ENCODE data around the gene AGK.
A peak's percentile ranks its signal among the peaks of the same experiment; 100 is the strongest.

AGK gene

GRCh38 chr7:141652691-141653090 is 101.5 kb downstream of the AGK start:
- H3K9me3 ChIP-seq (ENCODE audit: insufficient read depth, low read length), result no peaks in the 10 kb centered on the region
- no peaks in the 10 kb centered on the region for H3K27me3 ChIP-seq (ENCODE audit: low read length)
- H3K9ac ChIP-seq (ENCODE audit: low read length), result no peak overlapping the region
- TF ChIP-seq EZH2phosphoT487 (conservative IDR thresholded peaks at IDR 0.05; ENCODE audit: low read length) (no peak), CTCF (IDR thresholded peaks at IDR 0.05; ENCODE audit: insufficient read depth, low read length, poor library complexity, severe bottlenecking) (no peak)
- H4K20me1 ChIP-seq (ENCODE audit: low read depth, low read length), result no peaks in the 10 kb centered on the region
- H2AFZ ChIP-seq (ENCODE audit: low read depth, low read length, severe bottlenecking), result no peak overlapping the region
- no peak overlapping the region for H3K4me3 ChIP-seq (ENCODE audit: insufficient read depth, low read length, poor library complexity, severe bottlenecking)
- no peaks in the 10 kb centered on the region for H3F3A ChIP-seq (ENCODE audit: insufficient read depth)
- H3K4me2 ChIP-seq (ENCODE audit: low read depth, low read length, poor library complexity, severe bottlenecking), result no peak overlapping the region
- H3K79me2 ChIP-seq (ENCODE audit: insufficient read depth, low read length), result no peaks in the 10 kb centered on the region
- no peaks in the 10 kb centered on the region for H3K36me3 ChIP-seq (ENCODE audit: low read length)
- no peaks in the 10 kb centered on the region for H3K9me2 ChIP-seq (replicated peaks; ENCODE audit: insufficient read depth, low read length)
- H3K27ac ChIP-seq (ENCODE audit: low read depth, low read length), result no peak overlapping the region

- H3F3A ChIP-seq (ENCODE audit: insufficient read depth), result no peaks in the 10 kb centered on the region
- H3K27ac ChIP-seq (ENCODE audit: low read depth, low read length), result no peak overlapping the region
- no peaks in the 10 kb centered on the region for H3K9me3 ChIP-seq (ENCODE audit: insufficient read depth, low read length)
- no peaks in the 10 kb centered on the region for H3K79me2 ChIP-seq (ENCODE audit: insufficient read depth, low read length)
- H3K4me2 ChIP-seq (ENCODE audit: low read depth, low read length, poor library complexity, severe bottlenecking), result no peak overlapping the region
- H3K9me2 ChIP-seq (replicated peaks; ENCODE audit: insufficient read depth, low read length), result no peaks in the 10 kb centered on the region
- no peak for TF ChIP-seq EZH2phosphoT487 (conservative IDR thresholded peaks at IDR 0.05; ENCODE audit: low read length)
- TF ChIP-seq CTCF (IDR thresholded peaks at IDR 0.05; ENCODE audit: insufficient read depth, low read length, poor library complexity, severe bottlenecking), result peak; percentile 43
- no peaks in the 10 kb centered on the region for H4K20me1 ChIP-seq (ENCODE audit: low read depth, low read length)
- no peaks in the 10 kb centered on the region for H3K36me3 ChIP-seq (ENCODE audit: low read length)
- no peak overlapping the region for H3K9ac ChIP-seq (ENCODE audit: low read length)
- no peak overlapping the region for H2AFZ ChIP-seq (ENCODE audit: low read depth, low read length, severe bottlenecking)
- no peak overlapping the region for H3K4me3 ChIP-seq (ENCODE audit: insufficient read depth, low read length, poor library complexity, severe bottlenecking)
- no peaks in the 10 kb centered on the region for H3K27me3 ChIP-seq (ENCODE audit: low read length)
These were observed 103.3 kb downstream of the AGK start for GRCh38 chr7:141654551-141654950.

- H3K9ac ChIP-seq (ENCODE audit: low read length), result no peak overlapping the region
- no peaks in the 10 kb centered on the region for H3K79me2 ChIP-seq (ENCODE audit: insufficient read depth, low read length)
- no peaks in the 10 kb centered on the region for H3K27me3 ChIP-seq (ENCODE audit: low read length)
- no peaks in the 10 kb centered on the region for H3K9me3 ChIP-seq (ENCODE audit: insufficient read depth, low read length)
- H3K27ac ChIP-seq (ENCODE audit: low read depth, low read length), result no peak overlapping the region
- no peak overlapping the region for H3K4me2 ChIP-seq (ENCODE audit: low read depth, low read length, poor library complexity, severe bottlenecking)
- H3K9me2 ChIP-seq (replicated peaks; ENCODE audit: insufficient read depth, low read length), result no peaks in the 10 kb centered on the region
- no peaks in the 10 kb centered on the region for H3K36me3 ChIP-seq (ENCODE audit: low read length)
- H3F3A ChIP-seq (ENCODE audit: insufficient read depth), result no peaks in the 10 kb centered on the region
- no peaks in the 10 kb centered on the region for H4K20me1 ChIP-seq (ENCODE audit: low read depth, low read length)
- no peak overlapping the region for H2AFZ ChIP-seq (ENCODE audit: low read depth, low read length, severe bottlenecking)
- TF ChIP-seq EZH2phosphoT487 (conservative IDR thresholded peaks at IDR 0.05; ENCODE audit: low read length), result no peak
- TF ChIP-seq CTCF (IDR thresholded peaks at IDR 0.05; ENCODE audit: insufficient read depth, low read length, poor library complexity, severe bottlenecking), result no peak
- no peak overlapping the region for H3K4me3 ChIP-seq (ENCODE audit: insufficient read depth, low read length, poor library complexity, severe bottlenecking)
These were observed 108.3 kb downstream of the AGK start for GRCh38 chr7:141659501-141659900.

Data from SU-DHL-6 (cell line).